ENCODE measurements around the gene TCF4. TPM values are rescaled to one million over a fixed set of nuclear protein-coding genes. Genes with fewer than 3 reads are reported as not detected.

TCF4 gene
- total RNA-seq, 1 experiment from 2014 or later: 12.5 TPM

GRCh38 chr18:55219059-55219458 lies 368.9 kb downstream of the TCF4 start:
- ChIA-PET CTCF (no interaction called here), POLR2A (ENCODE audit: unreplicated experiment) (no interaction called here)
- H3K9me3 ChIP-seq (ENCODE audit: low read length): no peaks in the 10 kb centered on the region

GRCh38 chr18:55214969-55215368 lies 373.0 kb downstream of the TCF4 start:
- no peak overlapping the region for H3K9ac ChIP-seq (ENCODE audit: low read length)
- H3K9me3 ChIP-seq (ENCODE audit: low read length): no peaks in the 10 kb centered on the region
- TF ChIP-seq EZH2phosphoT487 (IDR thresholded peaks at IDR 0.05; ENCODE audit: borderline replicate concordance, low read length): no peak
- no peak for TF ChIP-seq EZH2 (IDR thresholded peaks at IDR 0.05; ENCODE audit: low read length, unreplicated experiment)
- TF ChIP-seq CTCF (conservative IDR thresholded peaks at IDR 0.05; ENCODE audit: low read depth, low read length): no peak
- intact Hi-C loops (cut with micrococcal nuclease): no loop called here
- no peaks in the 10 kb centered on the region for H4K20me1 ChIP-seq (ENCODE audit: low read length)
- H3K4me1 ChIP-seq (ENCODE audit: insufficient read depth, low read length): no peaks in the 10 kb centered on the region
- DNase-seq (no peak), ATAC-seq (no peak)
- BruUV-seq (replicated peaks): no TSS peak
- H3K36me3 ChIP-seq (ENCODE audit: low read depth, low read length): no peaks in the 10 kb centered on the region
- H3K79me2 ChIP-seq (ENCODE audit: low read length): no peaks in the 10 kb centered on the region
- no peak overlapping the region for H3K4me2 ChIP-seq (ENCODE audit: low read length)
- no peaks in the 10 kb centered on the region for H3K9me2 ChIP-seq (replicated peaks; ENCODE audit: low read length)
- H2AFZ ChIP-seq (ENCODE audit: low read length): no peak overlapping the region
- POLR2A ChIA-PET (ENCODE audit: unreplicated experiment): no interaction called here
- no peak overlapping the region for H3K27ac ChIP-seq (ENCODE audit: low read length)
- CTCF ChIA-PET: no interaction called here
- H3K4me3 ChIP-seq (ENCODE audit: low read length): no peak overlapping the region
- no peaks in the 10 kb centered on the region for H3F3A ChIP-seq (ENCODE audit: low read length, unreplicated experiment)
- H3K27me3 ChIP-seq (ENCODE audit: low read length): no peaks in the 10 kb centered on the region

More at GRCh38 chr18:55219059-55219458, 368.9 kb downstream of the TCF4 start:
- H3F3A ChIP-seq (ENCODE audit: low read length, unreplicated experiment): no peaks in the 10 kb centered on the region
- DNase-seq (no peak), ATAC-seq (no peak)
- no peaks in the 10 kb centered on the region for H3K36me3 ChIP-seq (ENCODE audit: low read depth, low read length)
- no peaks in the 10 kb centered on the region for H3K9me2 ChIP-seq (replicated peaks; ENCODE audit: low read length)
- H4K20me1 ChIP-seq (ENCODE audit: low read length): no peaks in the 10 kb centered on the region
- no peaks in the 10 kb centered on the region for H3K27me3 ChIP-seq (ENCODE audit: low read length)
- H2AFZ ChIP-seq (ENCODE audit: low read length): no peak overlapping the region
- H3K4me2 ChIP-seq (ENCODE audit: low read length): no peak overlapping the region
- TF ChIP-seq EZH2phosphoT487 (IDR thresholded peaks at IDR 0.05; ENCODE audit: borderline replicate concordance, low read length): no peak
- intact Hi-C loops (cut with micrococcal nuclease): no loop called here
- no peaks in the 10 kb centered on the region for H3K79me2 ChIP-seq (ENCODE audit: low read length)
- no peak overlapping the region for H3K9ac ChIP-seq (ENCODE audit: low read length)
- no peak overlapping the region for H3K27ac ChIP-seq (ENCODE audit: low read length)
- no peaks in the 10 kb centered on the region for H3K4me1 ChIP-seq (ENCODE audit: insufficient read depth, low read length)
- no TSS peak for BruUV-seq (replicated peaks)
- no peak overlapping the region for H3K4me3 ChIP-seq (ENCODE audit: low read length)

GRCh38 chr18:55214534-55214933 lies 373.5 kb downstream of the TCF4 start:
- no peaks in the 10 kb centered on the region for H3K36me3 ChIP-seq (ENCODE audit: low read depth, low read length)
- no peaks in the 10 kb centered on the region for H3K27me3 ChIP-seq (ENCODE audit: low read length)
- no TSS peak for BruUV-seq (replicated peaks)
- no peak overlapping the region for H2AFZ ChIP-seq (ENCODE audit: low read length)
- H3K79me2 ChIP-seq (ENCODE audit: low read length): no peaks in the 10 kb centered on the region
- intact Hi-C loops (cut with micrococcal nuclease): no loop called here
- CTCF ChIA-PET: no interaction called here
- H3K9me2 ChIP-seq (replicated peaks; ENCODE audit: low read length): no peaks in the 10 kb centered on the region
- no peaks in the 10 kb centered on the region for H4K20me1 ChIP-seq (ENCODE audit: low read length)
- no peak overlapping the region for H3K4me3 ChIP-seq (ENCODE audit: low read length)
- TF ChIP-seq CTCF (conservative IDR thresholded peaks at IDR 0.05; ENCODE audit: low read depth, low read length) (no peak), EZH2phosphoT487 (IDR thresholded peaks at IDR 0.05; ENCODE audit: borderline replicate concordance, low read length) (no peak), EZH2 (IDR thresholded peaks at IDR 0.05; ENCODE audit: low read length, unreplicated experiment) (no peak)
- H3K9me3 ChIP-seq (ENCODE audit: low read length): no peaks in the 10 kb centered on the region
- DNase-seq (no peak), ATAC-seq (no peak)
- no peak overlapping the region for H3K27ac ChIP-seq (ENCODE audit: low read length)
- no peak overlapping the region for H3K4me2 ChIP-seq (ENCODE audit: low read length)
- no peak overlapping the region for H3K9ac ChIP-seq (ENCODE audit: low read length)
- H3F3A ChIP-seq (ENCODE audit: low read length, unreplicated experiment): no peaks in the 10 kb centered on the region
- POLR2A ChIA-PET (ENCODE audit: unreplicated experiment): no interaction called here
- no peaks in the 10 kb centered on the region for H3K4me1 ChIP-seq (ENCODE audit: insufficient read depth, low read length)
